GM12801 (cell line): Measurements from ENCODE around the gene DMGDH.

Source experiments
- CTCF ChIP-seq: IDR thresholded peaks from one replicate; pipeline ENCODE4 v1.5.1; 2011; ENCODE audit warnings: control low read depth; ENCODE audit not compliant: insufficient read length; ENCODE audit errors: extremely low read depth

Gene DMGDH

GRCh38 chr5:79025054-79025472 is 44.4 kb downstream of the DMGDH start:
- no peak for TF ChIP-seq CTCF

- TF ChIP-seq CTCF, result no peak
Measured at GRCh38 chr5:79023947-79024346, 45.5 kb downstream of the DMGDH start.

GRCh38 chr5:79023348-79023747 is 46.1 kb downstream of the DMGDH start:
- TF ChIP-seq CTCF, result no peak

- no peak for TF ChIP-seq CTCF
Measured at GRCh38 chr5:79022771-79023170, 46.7 kb downstream of the DMGDH start.

GRCh38 chr5:79021753-79022152 is 47.7 kb downstream of the DMGDH start:
- no peak for TF ChIP-seq CTCF

- TF ChIP-seq CTCF, result no peak
Measured at GRCh38 chr5:79020861-79021561, 48.5 kb downstream of the DMGDH start.

GRCh38 chr5:79014631-79015030 is 54.8 kb downstream of the DMGDH start:
- no peak for TF ChIP-seq CTCF
